Esophagus muscularis mucosa (tissue), 3 donors: ENCODE results near the gene TMEM258.

ENCODE experiments used
- CTCF ChIP-seq, 3 experiments: fragments of 200-600 bp in 2 of 3; fragments of 450-650 bp in 1 of 3; sonication (generic) in 2 of 3; IDR thresholded peaks; one replicate each; pipeline ENCODE4 v1.5.1; 2017 to 2019; ENCODE audit warnings: antibody characterized with exemption in 3 of 3, mild to moderate bottlenecking in 2 of 3, moderate library complexity in 1 of 3
- POLR2A ChIP-seq: fragments of 450-650 bp; IDR thresholded peaks from one replicate; pipeline ENCODE4 v1.6.1; 2017; ENCODE audit warnings: antibody characterized with exemption, moderate library complexity, mild to moderate bottlenecking, low read depth
- POLR2AphosphoS5 ChIP-seq, 2 donors: sonication (generic); formaldehyde crosslinking; IDR thresholded peaks; one replicate each; pipeline ENCODE4 v1.6.1; 2017; ENCODE audit warnings: antibody characterized with exemption in 2 of 2

GRCh38 chr11:61766353-61766841, 26.0 kb downstream of the TMEM258 start:
- TF ChIP-seq POLR2A (no peak), CTCF (IDR thresholded peaks at IDR 0.05) (no peak), POLR2AphosphoS5 (IDR thresholded peaks at IDR 0.05) (no peak)
